ENCODE results near the gene PEX5L.

PEX5L gene

GRCh38 chr3:180066598-180066997, 29.9 kb upstream of the PEX5L start:
- Histone ChIP-seq H4K91ac (ENCODE audit: low read depth, low read length) (no peak overlapping the region), H4K8ac (ENCODE audit: low read depth, low read length) (no peak overlapping the region), H3K14ac (ENCODE audit: low read length) (no peak overlapping the region), H2AK5ac (ENCODE audit: low read length) (no peak overlapping the region), H3K79me1 (ENCODE audit: low read length) (no peaks in the 10 kb centered on the region), H2BK120ac (ENCODE audit: insufficient read depth, low read length, poor library complexity) (no peak overlapping the region), H3K9me3 (ENCODE audit: insufficient read depth, low read depth, low read length) (no peaks in the 10 kb centered on the region), H3K4ac (ENCODE audit: low read depth, low read length) (no peak overlapping the region), H3K79me2 (ENCODE audit: control insufficient read depth, insufficient read depth, low read length, poor library complexity) (no peaks in the 10 kb centered on the region), H3K4me1 (ENCODE audit: control insufficient read depth in 1 of 2, insufficient read depth in 2 of 2, low read length in 2 of 2) (no peaks in the 10 kb centered on the region), H3K27ac (ENCODE audit: low read depth, low read length) (no peak overlapping the region), H3K27me3 (ENCODE audit: insufficient read depth, low read length) (no peaks in the 10 kb centered on the region), H3K36me3 (ENCODE audit: control insufficient read depth in 1 of 2, insufficient read depth in 2 of 2, low read length in 2 of 2) (no peaks in the 10 kb centered on the region), H2BK12ac (ENCODE audit: low read length) (no peak overlapping the region), H4K12ac (ENCODE audit: low read depth, low read length) (no peak overlapping the region), H3K4me3 (ENCODE audit: low read depth, low read length) (no peak overlapping the region), H3K4me2 (ENCODE audit: low read length) (no peak overlapping the region), H3K18ac (ENCODE audit: low read length) (no peak overlapping the region), H3K9ac (ENCODE audit: low read length) (no peak overlapping the region), H2BK5ac (ENCODE audit: low read depth, low read length, poor library complexity) (no peak overlapping the region), H3K23ac (ENCODE audit: low read length) (no peak overlapping the region), H2AFZ (ENCODE audit: insufficient read depth, low read length, poor library complexity) (no peak overlapping the region)
- DNase-seq = no peak
- WGBS (ENCODE audit: extremely low coverage, insufficient coverage, insufficient read length) = no CpG with 5 or more reads among the region's 1 CpG

GRCh38 chr3:180063783-180064182, 27.0 kb upstream of the PEX5L start:
- H2BK12ac ChIP-seq (ENCODE audit: low read length) = no peak overlapping the region
- no peak overlapping the region for H2AK5ac ChIP-seq (ENCODE audit: low read length)
- H3K36me3 ChIP-seq (ENCODE audit: control insufficient read depth in 1 of 2, insufficient read depth in 2 of 2, low read length in 2 of 2) = no peaks in the 10 kb centered on the region
- no peak overlapping the region for H3K14ac ChIP-seq (ENCODE audit: low read length)
- H4K8ac ChIP-seq (ENCODE audit: low read depth, low read length) = no peak overlapping the region
- no CpG with 5 or more reads among the region's 1 CpG for WGBS (ENCODE audit: extremely low coverage, insufficient coverage, insufficient read length)
- no peak overlapping the region for H3K4me2 ChIP-seq (ENCODE audit: low read length)
- H4K91ac ChIP-seq (ENCODE audit: low read depth, low read length) = no peak overlapping the region
- no peak overlapping the region for H3K4ac ChIP-seq (ENCODE audit: low read depth, low read length)
- H3K27ac ChIP-seq (ENCODE audit: low read depth, low read length) = no peak overlapping the region
- H4K12ac ChIP-seq (ENCODE audit: low read depth, low read length) = no peak overlapping the region
- no peak overlapping the region for H2BK120ac ChIP-seq (ENCODE audit: insufficient read depth, low read length, poor library complexity)
- H3K4me1 ChIP-seq (ENCODE audit: control insufficient read depth in 1 of 2, insufficient read depth in 2 of 2, low read length in 2 of 2) = no peaks in the 10 kb centered on the region
- no peak overlapping the region for H3K9ac ChIP-seq (ENCODE audit: low read length)
- no peak overlapping the region for H2BK5ac ChIP-seq (ENCODE audit: low read depth, low read length, poor library complexity)
- no peaks in the 10 kb centered on the region for H3K27me3 ChIP-seq (ENCODE audit: insufficient read depth, low read length)
- no peak overlapping the region for H3K23ac ChIP-seq (ENCODE audit: low read length)
- H2AFZ ChIP-seq (ENCODE audit: insufficient read depth, low read length, poor library complexity) = no peak overlapping the region
- DNase-seq = no peak
- H3K4me3 ChIP-seq (ENCODE audit: low read depth, low read length) = no peak overlapping the region
- no peaks in the 10 kb centered on the region for H3K9me3 ChIP-seq (ENCODE audit: insufficient read depth, low read depth, low read length)
- no peaks in the 10 kb centered on the region for H3K79me1 ChIP-seq (ENCODE audit: low read length)
- H3K79me2 ChIP-seq (ENCODE audit: control insufficient read depth, insufficient read depth, low read length, poor library complexity) = no peaks in the 10 kb centered on the region
- no peak overlapping the region for H3K18ac ChIP-seq (ENCODE audit: low read length)

- H3K4ac ChIP-seq (ENCODE audit: low read depth, low read length) = no peak overlapping the region
- H3K79me2 ChIP-seq (ENCODE audit: control insufficient read depth, insufficient read depth, low read length, poor library complexity) = no peaks in the 10 kb centered on the region
- no peak overlapping the region for H4K8ac ChIP-seq (ENCODE audit: low read depth, low read length)
- no peaks in the 10 kb centered on the region for H3K4me1 ChIP-seq (ENCODE audit: control insufficient read depth in 1 of 2, insufficient read depth in 2 of 2, low read length in 2 of 2)
- no peak overlapping the region for H4K12ac ChIP-seq (ENCODE audit: low read depth, low read length)
- DNase-seq = no peak
- H3K4me2 ChIP-seq (ENCODE audit: low read length) = no peak overlapping the region
- H2AFZ ChIP-seq (ENCODE audit: insufficient read depth, low read length, poor library complexity) = no peak overlapping the region
- no peak overlapping the region for H3K27ac ChIP-seq (ENCODE audit: low read depth, low read length)
- no peak overlapping the region for H3K23ac ChIP-seq (ENCODE audit: low read length)
- H4K91ac ChIP-seq (ENCODE audit: low read depth, low read length) = no peak overlapping the region
- H3K18ac ChIP-seq (ENCODE audit: low read length) = no peak overlapping the region
- no peak overlapping the region for H2BK120ac ChIP-seq (ENCODE audit: insufficient read depth, low read length, poor library complexity)
- H3K79me1 ChIP-seq (ENCODE audit: low read length) = no peaks in the 10 kb centered on the region
- no peak overlapping the region for H3K9ac ChIP-seq (ENCODE audit: low read length)
- H3K36me3 ChIP-seq (ENCODE audit: control insufficient read depth in 1 of 2, insufficient read depth in 2 of 2, low read length in 2 of 2) = no peaks in the 10 kb centered on the region
- H3K14ac ChIP-seq (ENCODE audit: low read length) = no peak overlapping the region
- no peak overlapping the region for H3K4me3 ChIP-seq (ENCODE audit: low read depth, low read length)
- no peak overlapping the region for H2BK5ac ChIP-seq (ENCODE audit: low read depth, low read length, poor library complexity)
- H2AK5ac ChIP-seq (ENCODE audit: low read length) = no peak overlapping the region
- no peaks in the 10 kb centered on the region for H3K9me3 ChIP-seq (ENCODE audit: insufficient read depth, low read depth, low read length)
- no peak overlapping the region for H2BK12ac ChIP-seq (ENCODE audit: low read length)
- no CpG with 5 or more reads among the region's 1 CpG for WGBS (ENCODE audit: extremely low coverage, insufficient coverage, insufficient read length)
- H3K27me3 ChIP-seq (ENCODE audit: insufficient read depth, low read length) = no peaks in the 10 kb centered on the region
These were observed 26.0 kb upstream of the PEX5L start for GRCh38 chr3:180062771-180063170.

- no peak overlapping the region for H2BK5ac ChIP-seq (ENCODE audit: low read depth, low read length, poor library complexity)
- no peaks in the 10 kb centered on the region for H3K27me3 ChIP-seq (ENCODE audit: insufficient read depth, low read length)
- H4K12ac ChIP-seq (ENCODE audit: low read depth, low read length) = no peak overlapping the region
- no peak overlapping the region for H3K23ac ChIP-seq (ENCODE audit: low read length)
- H3K9me3 ChIP-seq (ENCODE audit: insufficient read depth, low read depth, low read length) = no peaks in the 10 kb centered on the region
- H3K9ac ChIP-seq (ENCODE audit: low read length) = no peak overlapping the region
- H4K91ac ChIP-seq (ENCODE audit: low read depth, low read length) = no peak overlapping the region
- no peaks in the 10 kb centered on the region for H3K79me2 ChIP-seq (ENCODE audit: control insufficient read depth, insufficient read depth, low read length, poor library complexity)
- no peaks in the 10 kb centered on the region for H3K4me1 ChIP-seq (ENCODE audit: control insufficient read depth in 1 of 2, insufficient read depth in 2 of 2, low read length in 2 of 2)
- no peak overlapping the region for H2BK12ac ChIP-seq (ENCODE audit: low read length)
- H2AK5ac ChIP-seq (ENCODE audit: low read length) = no peak overlapping the region
- H3K4me2 ChIP-seq (ENCODE audit: low read length) = no peak overlapping the region
- H3K14ac ChIP-seq (ENCODE audit: low read length) = no peak overlapping the region
- H4K8ac ChIP-seq (ENCODE audit: low read depth, low read length) = no peak overlapping the region
- DNase-seq = no peak
- H2BK120ac ChIP-seq (ENCODE audit: insufficient read depth, low read length, poor library complexity) = no peak overlapping the region
- H3K4ac ChIP-seq (ENCODE audit: low read depth, low read length) = no peak overlapping the region
- H3K18ac ChIP-seq (ENCODE audit: low read length) = no peak overlapping the region
- no peak overlapping the region for H2AFZ ChIP-seq (ENCODE audit: insufficient read depth, low read length, poor library complexity)
- H3K36me3 ChIP-seq (ENCODE audit: control insufficient read depth in 1 of 2, insufficient read depth in 2 of 2, low read length in 2 of 2) = no peaks in the 10 kb centered on the region
- no peak overlapping the region for H3K27ac ChIP-seq (ENCODE audit: low read depth, low read length)
- H3K4me3 ChIP-seq (ENCODE audit: low read depth, low read length) = no peak overlapping the region
- H3K79me1 ChIP-seq (ENCODE audit: low read length) = no peaks in the 10 kb centered on the region
These were observed 22.6 kb upstream of the PEX5L start for GRCh38 chr3:180059356-180059755.

- Histone ChIP-seq H3K14ac (ENCODE audit: low read length) (no peak overlapping the region), H3K18ac (ENCODE audit: low read length) (no peak overlapping the region), H3K79me2 (ENCODE audit: control insufficient read depth, insufficient read depth, low read length, poor library complexity) (no peaks in the 10 kb centered on the region), H3K9me3 (ENCODE audit: insufficient read depth, low read depth, low read length) (no peaks in the 10 kb centered on the region), H2BK120ac (ENCODE audit: insufficient read depth, low read length, poor library complexity) (no peak overlapping the region), H3K4me1 (ENCODE audit: control insufficient read depth in 1 of 2, insufficient read depth in 2 of 2, low read length in 2 of 2) (no peaks in the 10 kb centered on the region), H3K36me3 (ENCODE audit: control insufficient read depth in 1 of 2, insufficient read depth in 2 of 2, low read length in 2 of 2) (no peaks in the 10 kb centered on the region), H2AFZ (ENCODE audit: insufficient read depth, low read length, poor library complexity) (no peak overlapping the region), H3K79me1 (ENCODE audit: low read length) (no peaks in the 10 kb centered on the region), H3K23ac (ENCODE audit: low read length) (no peak overlapping the region), H3K4me2 (ENCODE audit: low read length) (no peak overlapping the region), H4K8ac (ENCODE audit: low read depth, low read length) (no peak overlapping the region), H4K12ac (ENCODE audit: low read depth, low read length) (no peak overlapping the region), H2AK5ac (ENCODE audit: low read length) (no peak overlapping the region), H3K4ac (ENCODE audit: low read depth, low read length) (no peak overlapping the region), H3K9ac (ENCODE audit: low read length) (no peak overlapping the region), H2BK5ac (ENCODE audit: low read depth, low read length, poor library complexity) (no peak overlapping the region), H4K91ac (ENCODE audit: low read depth, low read length) (no peak overlapping the region), H3K27me3 (ENCODE audit: insufficient read depth, low read length) (no peaks in the 10 kb centered on the region), H3K27ac (ENCODE audit: low read depth, low read length) (no peak overlapping the region), H2BK12ac (ENCODE audit: low read length) (no peak overlapping the region), H3K4me3 (ENCODE audit: low read depth, low read length) (no peak overlapping the region)
- no peak for DNase-seq
These were observed 21.5 kb upstream of the PEX5L start for GRCh38 chr3:180058238-180058637.

Data from trophoblast cell (in vitro differentiated cells and primary cell).